ENCODE measurements around the gene MX1. TPM values are rescaled to one million over a fixed set of nuclear protein-coding genes. Genes with fewer than 3 reads are reported as not detected.

MX1 gene
- total and polyA plus RNA-seq, 2 of the 13 experiments (the other 11 are each of a cell fraction or from before 2014, with no cell fraction given) = 2.6 to 5.8 TPM

GRCh38 chr21:41491412-41491811, 65.4 kb downstream of the MX1 start (continued):
- TF ChIP-seq, protein P1, sequence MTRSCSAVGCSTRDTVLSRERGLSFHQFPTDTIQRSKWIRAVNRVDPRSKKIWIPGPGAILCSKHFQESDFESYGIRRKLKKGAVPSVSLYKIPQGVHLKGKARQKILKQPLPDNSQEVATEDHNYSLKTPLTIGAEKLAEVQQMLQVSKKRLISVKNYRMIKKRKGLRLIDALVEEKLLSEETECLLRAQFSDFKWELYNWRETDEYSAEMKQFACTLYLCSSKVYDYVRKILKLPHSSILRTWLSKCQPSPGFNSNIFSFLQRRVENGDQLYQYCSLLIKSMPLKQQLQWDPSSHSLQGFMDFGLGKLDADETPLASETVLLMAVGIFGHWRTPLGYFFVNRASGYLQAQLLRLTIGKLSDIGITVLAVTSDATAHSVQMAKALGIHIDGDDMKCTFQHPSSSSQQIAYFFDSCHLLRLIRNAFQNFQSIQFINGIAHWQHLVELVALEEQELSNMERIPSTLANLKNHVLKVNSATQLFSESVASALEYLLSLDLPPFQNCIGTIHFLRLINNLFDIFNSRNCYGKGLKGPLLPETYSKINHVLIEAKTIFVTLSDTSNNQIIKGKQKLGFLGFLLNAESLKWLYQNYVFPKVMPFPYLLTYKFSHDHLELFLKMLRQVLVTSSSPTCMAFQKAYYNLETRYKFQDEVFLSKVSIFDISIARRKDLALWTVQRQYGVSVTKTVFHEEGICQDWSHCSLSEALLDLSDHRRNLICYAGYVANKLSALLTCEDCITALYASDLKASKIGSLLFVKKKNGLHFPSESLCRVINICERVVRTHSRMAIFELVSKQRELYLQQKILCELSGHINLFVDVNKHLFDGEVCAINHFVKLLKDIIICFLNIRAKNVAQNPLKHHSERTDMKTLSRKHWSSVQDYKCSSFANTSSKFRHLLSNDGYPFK (CRISPR knock-in tag; IDR thresholded peaks at IDR 0.05; ENCODE audit: borderline replicate concordance) = no peak
- TF ChIP-seq, protein P2, sequence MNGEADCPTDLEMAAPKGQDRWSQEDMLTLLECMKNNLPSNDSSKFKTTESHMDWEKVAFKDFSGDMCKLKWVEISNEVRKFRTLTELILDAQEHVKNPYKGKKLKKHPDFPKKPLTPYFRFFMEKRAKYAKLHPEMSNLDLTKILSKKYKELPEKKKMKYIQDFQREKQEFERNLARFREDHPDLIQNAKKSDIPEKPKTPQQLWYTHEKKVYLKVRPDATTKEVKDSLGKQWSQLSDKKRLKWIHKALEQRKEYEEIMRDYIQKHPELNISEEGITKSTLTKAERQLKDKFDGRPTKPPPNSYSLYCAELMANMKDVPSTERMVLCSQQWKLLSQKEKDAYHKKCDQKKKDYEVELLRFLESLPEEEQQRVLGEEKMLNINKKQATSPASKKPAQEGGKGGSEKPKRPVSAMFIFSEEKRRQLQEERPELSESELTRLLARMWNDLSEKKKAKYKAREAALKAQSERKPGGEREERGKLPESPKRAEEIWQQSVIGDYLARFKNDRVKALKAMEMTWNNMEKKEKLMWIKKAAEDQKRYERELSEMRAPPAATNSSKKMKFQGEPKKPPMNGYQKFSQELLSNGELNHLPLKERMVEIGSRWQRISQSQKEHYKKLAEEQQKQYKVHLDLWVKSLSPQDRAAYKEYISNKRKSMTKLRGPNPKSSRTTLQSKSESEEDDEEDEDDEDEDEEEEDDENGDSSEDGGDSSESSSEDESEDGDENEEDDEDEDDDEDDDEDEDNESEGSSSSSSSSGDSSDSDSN (CRISPR knock-in tag; IDR thresholded peaks at IDR 0.05) = no peak
- no peak for TF ChIP-seq CREB1 (IDR thresholded peaks at IDR 0.05)
- no peak for TF ChIP-seq CREB1 (CRISPR knock-in tag; IDR thresholded peaks at IDR 0.05)
- TF ChIP-seq RBM22 (optimal IDR thresholded peaks at IDR 0.05; ENCODE audit: low read length) = no peak
- TF ChIP-seq, protein P3, sequence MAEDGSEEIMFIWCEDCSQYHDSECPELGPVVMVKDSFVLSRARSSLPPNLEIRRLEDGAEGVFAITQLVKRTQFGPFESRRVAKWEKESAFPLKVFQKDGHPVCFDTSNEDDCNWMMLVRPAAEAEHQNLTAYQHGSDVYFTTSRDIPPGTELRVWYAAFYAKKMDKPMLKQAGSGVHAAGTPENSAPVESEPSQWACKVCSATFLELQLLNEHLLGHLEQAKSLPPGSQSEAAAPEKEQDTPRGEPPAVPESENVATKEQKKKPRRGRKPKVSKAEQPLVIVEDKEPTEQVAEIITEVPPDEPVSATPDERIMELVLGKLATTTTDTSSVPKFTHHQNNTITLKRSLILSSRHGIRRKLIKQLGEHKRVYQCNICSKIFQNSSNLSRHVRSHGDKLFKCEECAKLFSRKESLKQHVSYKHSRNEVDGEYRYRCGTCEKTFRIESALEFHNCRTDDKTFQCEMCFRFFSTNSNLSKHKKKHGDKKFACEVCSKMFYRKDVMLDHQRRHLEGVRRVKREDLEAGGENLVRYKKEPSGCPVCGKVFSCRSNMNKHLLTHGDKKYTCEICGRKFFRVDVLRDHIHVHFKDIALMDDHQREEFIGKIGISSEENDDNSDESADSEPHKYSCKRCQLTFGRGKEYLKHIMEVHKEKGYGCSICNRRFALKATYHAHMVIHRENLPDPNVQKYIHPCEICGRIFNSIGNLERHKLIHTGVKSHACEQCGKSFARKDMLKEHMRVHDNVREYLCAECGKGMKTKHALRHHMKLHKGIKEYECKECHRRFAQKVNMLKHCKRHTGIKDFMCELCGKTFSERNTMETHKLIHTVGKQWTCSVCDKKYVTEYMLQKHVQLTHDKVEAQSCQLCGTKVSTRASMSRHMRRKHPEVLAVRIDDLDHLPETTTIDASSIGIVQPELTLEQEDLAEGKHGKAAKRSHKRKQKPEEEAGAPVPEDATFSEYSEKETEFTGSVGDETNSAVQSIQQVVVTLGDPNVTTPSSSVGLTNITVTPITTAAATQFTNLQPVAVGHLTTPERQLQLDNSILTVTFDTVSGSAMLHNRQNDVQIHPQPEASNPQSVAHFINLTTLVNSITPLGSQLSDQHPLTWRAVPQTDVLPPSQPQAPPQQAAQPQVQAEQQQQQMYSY (CRISPR knock-in tag; IDR thresholded peaks at IDR 0.05) = no peak
- TF ChIP-seq HOXA5 (CRISPR knock-in tag; IDR thresholded peaks at IDR 0.05) = no peak
- no peak for TF ChIP-seq ZZZ3 (CRISPR knock-in tag; IDR thresholded peaks at IDR 0.05; ENCODE audit: borderline replicate concordance)
- TF ChIP-seq ZNF775 (CRISPR knock-in tag; IDR thresholded peaks at IDR 0.05; ENCODE audit: borderline replicate concordance) = no peak

Measured in HepG2 (cell line).